HG02840 (cell line): Measurements from ENCODE around the gene LGALS4.
"Not testable (repeated sequence)": the region's sequence is repeated elsewhere in the genome, so short reads cannot be mapped to it uniquely, and the experiment has no call there.

Experiments
- ATAC-seq: cut with Tn5 transposase; IDR thresholded peaks from one replicate; pipeline ENCODE4 v1.9.1; 2021; ENCODE audit warnings: mild to moderate bottlenecking, moderate library complexity, moderate number of reproducible peaks; ENCODE audit not compliant: unreplicated experiment, low FRiP score

LGALS4 gene

GRCh38 chr19:38778733-38779132 lies 34.0 kb downstream of the LGALS4 start:
- no peak for ATAC-seq

GRCh38 chr19:38774181-38774950 lies 38.4 kb downstream of the LGALS4 start:
- no peak for ATAC-seq

- no peak for ATAC-seq
Observed at GRCh38 chr19:38773469-38774177, 39.1 kb downstream of the LGALS4 start, which contains the start of gene LGALS7. Gene LGALS7 (minus strand): TSS chr19:38773517. CDS start chr19:38773492, 25 bp downstream.

GRCh38 chr19:38771569-38771968 lies 41.2 kb downstream of the LGALS4 start:
- not testable (repeated sequence) for ATAC-seq

- not testable (repeated sequence) for ATAC-seq
Observed at GRCh38 chr19:38770949-38771275, 41.8 kb downstream of the LGALS4 start.

- ATAC-seq = not testable (repeated sequence)
Observed at GRCh38 chr19:38770228-38770948, 42.4 kb downstream of the LGALS4 start.

GRCh38 chr19:38769635-38770211 lies 43.0 kb downstream of the LGALS4 start:
- ATAC-seq = peak; percentile 73

- ATAC-seq = no peak
Observed at GRCh38 chr19:38766276-38767047, 46.3 kb downstream of the LGALS4 start.

GRCh38 chr19:38765214-38765613 lies 47.5 kb downstream of the LGALS4 start:
- no peak for ATAC-seq

- no peak for ATAC-seq
Observed at GRCh38 chr19:38763795-38764220, 48.9 kb downstream of the LGALS4 start.

- ATAC-seq = not testable (repeated sequence)
Observed at GRCh38 chr19:38761884-38762389, 50.8 kb downstream of the LGALS4 start.

GRCh38 chr19:38760805-38761517 lies 51.8 kb downstream of the LGALS4 start:
- not testable (repeated sequence) for ATAC-seq

GRCh38 chr19:38759590-38760003 lies 53.1 kb downstream of the LGALS4 start:
- no peak for ATAC-seq

GRCh38 chr19:38754196-38754595 lies 58.5 kb downstream of the LGALS4 start:
- not testable (repeated sequence) for ATAC-seq

- not testable (repeated sequence) for ATAC-seq
Observed at GRCh38 chr19:38753783-38754182, 59.0 kb downstream of the LGALS4 start.
